Measurements from ENCODE around the gene SPATA19.

The SPATA19 gene

GRCh38 chr11:133889188-133889587 is 43.9 kb upstream of the SPATA19 start:
- H3K79me2 ChIP-seq (ENCODE audit: insufficient read depth, low read length) = no peaks in the 10 kb centered on the region
- no peaks in the 10 kb centered on the region for H4K20me1 ChIP-seq (ENCODE audit: low read depth, low read length)
- no peak overlapping the region for H3K4me2 ChIP-seq (ENCODE audit: low read depth, low read length, poor library complexity, severe bottlenecking)
- no peak overlapping the region for H3K27ac ChIP-seq (ENCODE audit: low read depth, low read length)
- H3K9me2 ChIP-seq (replicated peaks; ENCODE audit: insufficient read depth, low read length) = no peaks in the 10 kb centered on the region
- H3K9ac ChIP-seq (ENCODE audit: low read length) = no peak overlapping the region
- no peaks in the 10 kb centered on the region for H3K36me3 ChIP-seq (ENCODE audit: low read length)
- no peak overlapping the region for H2AFZ ChIP-seq (ENCODE audit: low read depth, low read length, severe bottlenecking)
- H3K9me3 ChIP-seq (ENCODE audit: insufficient read depth, low read length) = no peaks in the 10 kb centered on the region
- no peak overlapping the region for H3K4me3 ChIP-seq (ENCODE audit: insufficient read depth, low read length, poor library complexity, severe bottlenecking)
- no peaks in the 10 kb centered on the region for H3K27me3 ChIP-seq (ENCODE audit: low read length)
- H3F3A ChIP-seq (ENCODE audit: insufficient read depth) = no peaks in the 10 kb centered on the region
- TF ChIP-seq CTCF (IDR thresholded peaks at IDR 0.05; ENCODE audit: insufficient read depth, low read length, poor library complexity, severe bottlenecking) = no peak
- TF ChIP-seq EZH2phosphoT487 (conservative IDR thresholded peaks at IDR 0.05; ENCODE audit: low read length) = no peak

GRCh38 chr11:133887692-133888332 is 42.5 kb upstream of the SPATA19 start:
- no peaks in the 10 kb centered on the region for H3K36me3 ChIP-seq (ENCODE audit: low read length)
- H3F3A ChIP-seq (ENCODE audit: insufficient read depth) = no peaks in the 10 kb centered on the region
- no peaks in the 10 kb centered on the region for H3K79me2 ChIP-seq (ENCODE audit: insufficient read depth, low read length)
- no peak overlapping the region for H3K27ac ChIP-seq (ENCODE audit: low read depth, low read length)
- H3K27me3 ChIP-seq (ENCODE audit: low read length) = no peaks in the 10 kb centered on the region
- no peak overlapping the region for H2AFZ ChIP-seq (ENCODE audit: low read depth, low read length, severe bottlenecking)
- H3K4me2 ChIP-seq (ENCODE audit: low read depth, low read length, poor library complexity, severe bottlenecking) = no peak overlapping the region
- TF ChIP-seq CTCF (IDR thresholded peaks at IDR 0.05; ENCODE audit: insufficient read depth, low read length, poor library complexity, severe bottlenecking) (no peak), EZH2phosphoT487 (conservative IDR thresholded peaks at IDR 0.05; ENCODE audit: low read length) (no peak)
- H3K4me3 ChIP-seq (ENCODE audit: insufficient read depth, low read length, poor library complexity, severe bottlenecking) = no peak overlapping the region
- H3K9me3 ChIP-seq (ENCODE audit: insufficient read depth, low read length) = no peaks in the 10 kb centered on the region
- no peak overlapping the region for H3K9ac ChIP-seq (ENCODE audit: low read length)
- H4K20me1 ChIP-seq (ENCODE audit: low read depth, low read length) = no peaks in the 10 kb centered on the region
- no peaks in the 10 kb centered on the region for H3K9me2 ChIP-seq (replicated peaks; ENCODE audit: insufficient read depth, low read length)

- no peak overlapping the region for H3K4me2 ChIP-seq (ENCODE audit: low read depth, low read length, poor library complexity, severe bottlenecking)
- no peaks in the 10 kb centered on the region for H3F3A ChIP-seq (ENCODE audit: insufficient read depth)
- H3K4me3 ChIP-seq (ENCODE audit: insufficient read depth, low read length, poor library complexity, severe bottlenecking) = no peak overlapping the region
- no peak overlapping the region for H3K27ac ChIP-seq (ENCODE audit: low read depth, low read length)
- H3K9me2 ChIP-seq (replicated peaks; ENCODE audit: insufficient read depth, low read length) = no peaks in the 10 kb centered on the region
- H2AFZ ChIP-seq (ENCODE audit: low read depth, low read length, severe bottlenecking) = no peak overlapping the region
- TF ChIP-seq EZH2phosphoT487 (conservative IDR thresholded peaks at IDR 0.05; ENCODE audit: low read length) (no peak), CTCF (IDR thresholded peaks at IDR 0.05; ENCODE audit: insufficient read depth, low read length, poor library complexity, severe bottlenecking) (no peak)
- no peaks in the 10 kb centered on the region for H3K79me2 ChIP-seq (ENCODE audit: insufficient read depth, low read length)
- H3K27me3 ChIP-seq (ENCODE audit: low read length) = no peaks in the 10 kb centered on the region
- H3K9ac ChIP-seq (ENCODE audit: low read length) = no peak overlapping the region
- H3K9me3 ChIP-seq (ENCODE audit: insufficient read depth, low read length) = no peaks in the 10 kb centered on the region
- no peaks in the 10 kb centered on the region for H4K20me1 ChIP-seq (ENCODE audit: low read depth, low read length)
- H3K36me3 ChIP-seq (ENCODE audit: low read length) = no peaks in the 10 kb centered on the region
These were observed 40.7 kb upstream of the SPATA19 start for GRCh38 chr11:133886029-133886428.

All from SU-DHL-6 (cell line).